PC-9 (cell line): ENCODE measurements around the gene GSE1.

ENCODE experiments used
- EZH2 ChIP-seq: fragments of 200-600 bp; sonication (generic); IDR thresholded peaks from 2 replicates; pipeline ENCODE4 v1.8.0; 2017; ENCODE audit warnings: antibody characterized with exemption, low read depth
- TF ChIP-seq, protein P1 (sequence below): fragments of 200-600 bp; sonication (generic); conservative IDR thresholded peaks from 2 replicates; pipeline ENCODE4 v1.6.1; 2017; ENCODE audit warnings: mixed run types, antibody characterized with exemption, mild to moderate bottlenecking, moderate library complexity

GRCh38 chr16:85580684-85581083, 32.4 kb upstream of the GSE1 start:
- TF ChIP-seq, protein P1, sequence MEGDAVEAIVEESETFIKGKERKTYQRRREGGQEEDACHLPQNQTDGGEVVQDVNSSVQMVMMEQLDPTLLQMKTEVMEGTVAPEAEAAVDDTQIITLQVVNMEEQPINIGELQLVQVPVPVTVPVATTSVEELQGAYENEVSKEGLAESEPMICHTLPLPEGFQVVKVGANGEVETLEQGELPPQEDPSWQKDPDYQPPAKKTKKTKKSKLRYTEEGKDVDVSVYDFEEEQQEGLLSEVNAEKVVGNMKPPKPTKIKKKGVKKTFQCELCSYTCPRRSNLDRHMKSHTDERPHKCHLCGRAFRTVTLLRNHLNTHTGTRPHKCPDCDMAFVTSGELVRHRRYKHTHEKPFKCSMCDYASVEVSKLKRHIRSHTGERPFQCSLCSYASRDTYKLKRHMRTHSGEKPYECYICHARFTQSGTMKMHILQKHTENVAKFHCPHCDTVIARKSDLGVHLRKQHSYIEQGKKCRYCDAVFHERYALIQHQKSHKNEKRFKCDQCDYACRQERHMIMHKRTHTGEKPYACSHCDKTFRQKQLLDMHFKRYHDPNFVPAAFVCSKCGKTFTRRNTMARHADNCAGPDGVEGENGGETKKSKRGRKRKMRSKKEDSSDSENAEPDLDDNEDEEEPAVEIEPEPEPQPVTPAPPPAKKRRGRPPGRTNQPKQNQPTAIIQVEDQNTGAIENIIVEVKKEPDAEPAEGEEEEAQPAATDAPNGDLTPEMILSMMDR = no peak
- TF ChIP-seq EZH2 = no peak
